HS-27A (cell line): ENCODE data around the gene ARRDC1.
"Not testable (repeated sequence)": the region's sequence is repeated elsewhere in the genome, so short reads cannot be mapped to it uniquely, and the experiment has no call there.

Experiments used
- DNase-seq: peaks from one replicate; pipeline ENCODE4 v3.0.0-alpha.2; 2012; ENCODE audit warnings: low read depth, missing footprints

Gene ARRDC1, protein sequence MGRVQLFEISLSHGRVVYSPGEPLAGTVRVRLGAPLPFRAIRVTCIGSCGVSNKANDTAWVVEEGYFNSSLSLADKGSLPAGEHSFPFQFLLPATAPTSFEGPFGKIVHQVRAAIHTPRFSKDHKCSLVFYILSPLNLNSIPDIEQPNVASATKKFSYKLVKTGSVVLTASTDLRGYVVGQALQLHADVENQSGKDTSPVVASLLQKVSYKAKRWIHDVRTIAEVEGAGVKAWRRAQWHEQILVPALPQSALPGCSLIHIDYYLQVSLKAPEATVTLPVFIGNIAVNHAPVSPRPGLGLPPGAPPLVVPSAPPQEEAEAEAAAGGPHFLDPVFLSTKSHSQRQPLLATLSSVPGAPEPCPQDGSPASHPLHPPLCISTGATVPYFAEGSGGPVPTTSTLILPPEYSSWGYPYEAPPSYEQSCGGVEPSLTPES

DNA sequence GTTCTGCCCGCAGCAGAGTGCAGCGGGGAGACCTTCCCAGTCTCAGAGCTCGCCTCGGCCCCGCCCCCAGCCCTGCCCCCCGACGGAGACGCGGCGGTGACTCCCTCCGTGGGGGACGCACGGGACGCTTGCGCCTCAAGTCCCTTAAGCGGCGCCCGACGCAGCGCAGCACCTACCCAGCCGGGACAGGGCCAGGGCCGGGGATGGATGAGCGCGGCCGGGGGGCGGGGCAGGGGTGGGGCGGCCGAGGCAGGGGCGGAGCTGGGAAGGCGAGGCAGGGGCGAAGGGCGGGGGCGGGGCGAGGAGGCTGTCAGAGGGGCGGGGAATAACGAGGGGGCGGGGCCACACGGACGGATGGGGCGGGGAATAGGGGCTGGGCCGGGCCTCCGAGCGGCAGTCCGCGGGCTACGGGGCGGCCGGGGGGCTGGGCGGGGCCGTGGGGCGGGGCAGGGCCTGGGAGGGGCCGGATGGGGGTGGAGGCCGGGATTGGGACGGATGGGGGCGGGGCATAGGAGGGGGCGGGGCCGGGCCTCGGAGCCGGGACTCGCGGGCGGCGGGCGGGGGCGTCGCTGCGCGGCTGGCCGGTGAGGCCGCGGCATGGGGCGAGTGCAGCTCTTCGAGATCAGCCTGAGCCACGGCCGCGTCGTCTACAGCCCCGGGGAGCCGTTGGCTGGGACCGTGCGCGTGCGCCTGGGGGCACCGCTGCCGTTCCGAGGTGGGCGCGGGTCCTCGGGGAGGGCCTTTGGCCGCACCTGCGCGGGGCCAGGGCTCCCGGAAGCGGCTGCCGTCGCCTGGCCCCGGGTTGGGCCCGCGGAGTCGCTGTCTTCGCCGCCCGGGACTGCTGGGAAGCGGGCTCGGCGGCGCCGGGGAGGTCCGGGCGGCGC lies at the start of gene ARRDC1:
Gene ARRDC1, plus strand, starts transcription at position 566 of the 884 bp plus-strand sequence. Its CDS starts 32 bp downstream, at position 598.
- peak; percentile 54 for DNase-seq

DNA sequence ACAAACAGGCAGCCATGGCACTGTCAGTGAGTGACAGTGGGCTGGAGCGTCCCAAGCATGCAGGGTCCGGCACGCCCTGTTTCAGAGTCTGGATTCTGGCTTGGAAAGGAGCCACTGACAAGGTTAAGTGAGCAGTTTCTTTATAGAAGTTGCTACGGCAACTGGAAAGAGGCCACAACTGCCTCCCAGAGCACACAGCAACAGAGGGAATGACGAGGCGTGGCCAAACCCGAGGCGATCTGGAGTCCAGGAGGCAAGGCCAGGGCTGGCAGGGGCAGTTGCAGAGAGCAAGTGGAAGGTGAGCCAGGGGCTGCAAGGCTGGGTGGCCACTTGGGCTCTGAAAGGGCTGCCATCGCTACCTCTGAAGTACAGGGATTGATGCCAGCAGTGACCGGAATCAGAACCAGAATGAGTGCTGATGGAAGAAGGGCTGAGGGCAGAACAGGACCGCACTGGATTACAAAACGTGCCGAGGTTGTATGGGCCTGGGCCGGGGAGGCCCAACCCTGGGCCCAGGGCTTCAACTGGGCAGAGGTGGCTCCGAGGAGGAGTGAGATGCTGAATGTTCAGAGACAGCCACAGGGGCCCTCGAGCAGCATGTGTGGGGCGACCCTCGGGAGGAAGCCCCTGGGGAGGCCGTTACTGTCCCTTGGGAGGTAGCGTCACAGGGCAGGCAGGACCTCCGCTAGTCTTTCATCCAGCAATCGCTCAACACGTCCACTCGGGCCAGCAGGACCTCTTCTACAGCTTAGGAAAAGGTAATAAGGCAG lies 49.2 kb upstream of the ARRDC1 start:
- no peak for DNase-seq

- no peak for DNase-seq
Observed at GRCh38 chr9:137558127-137558526, 47.4 kb upstream of the ARRDC1 start.

DNA sequence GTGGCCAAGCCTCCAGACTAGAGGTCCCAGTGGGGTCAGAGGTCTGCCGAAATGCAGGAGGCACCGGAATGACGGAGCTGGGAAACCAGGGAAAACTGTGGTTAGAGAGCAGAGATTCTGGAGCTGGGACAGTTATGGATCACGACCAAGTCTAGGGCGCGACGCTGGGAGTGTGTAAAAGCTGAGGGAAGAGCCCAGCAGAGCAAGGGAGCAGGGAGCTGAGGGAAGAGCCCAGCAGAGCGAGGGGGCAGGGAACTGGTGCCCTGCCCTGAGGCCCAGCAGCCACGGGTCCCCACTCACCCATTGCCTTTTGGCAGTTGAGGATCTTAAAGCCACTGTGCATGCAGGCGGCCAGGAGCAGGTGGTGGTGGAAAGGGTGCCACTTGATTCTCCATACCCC lies 41.4 kb upstream of the ARRDC1 start:
- DNase-seq, result no peak

DNA sequence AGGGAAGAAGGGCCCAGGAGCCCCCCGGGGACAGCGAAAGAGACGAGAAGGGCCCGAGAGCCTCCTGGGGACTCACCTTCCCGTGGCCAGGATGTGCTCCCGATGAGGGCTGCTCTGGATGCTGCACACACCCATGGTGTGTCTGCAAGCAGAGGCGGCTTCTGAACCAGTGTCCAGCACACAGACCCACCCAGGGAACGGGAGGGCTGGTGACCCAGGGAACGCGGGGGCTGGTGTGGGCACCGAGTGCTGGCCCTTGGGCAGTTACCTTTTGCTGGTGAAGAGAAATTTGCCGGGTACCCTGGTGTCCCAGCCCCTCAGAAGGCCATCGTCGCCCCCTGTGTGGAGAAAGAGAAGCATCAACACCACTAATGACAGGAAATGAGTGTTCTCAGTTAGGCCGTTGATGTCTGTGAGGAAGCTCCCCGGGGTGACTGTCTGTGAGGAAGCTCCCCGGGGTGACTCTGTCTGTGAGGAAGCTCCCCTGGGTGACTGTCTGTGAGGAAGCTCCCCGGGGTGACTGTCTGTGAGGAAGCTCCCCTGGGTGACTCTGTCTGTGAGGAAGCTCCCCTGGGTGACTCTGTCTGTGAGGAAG lies 40.6 kb upstream of the ARRDC1 start:
- no peak for DNase-seq

GRCh38 chr9:137568445-137568844 lies 37.0 kb upstream of the ARRDC1 start:
- DNase-seq, result not testable (repeated sequence)

- no peak for DNase-seq
Observed at GRCh38 chr9:137569609-137570203, 35.8 kb upstream of the ARRDC1 start.

DNA sequence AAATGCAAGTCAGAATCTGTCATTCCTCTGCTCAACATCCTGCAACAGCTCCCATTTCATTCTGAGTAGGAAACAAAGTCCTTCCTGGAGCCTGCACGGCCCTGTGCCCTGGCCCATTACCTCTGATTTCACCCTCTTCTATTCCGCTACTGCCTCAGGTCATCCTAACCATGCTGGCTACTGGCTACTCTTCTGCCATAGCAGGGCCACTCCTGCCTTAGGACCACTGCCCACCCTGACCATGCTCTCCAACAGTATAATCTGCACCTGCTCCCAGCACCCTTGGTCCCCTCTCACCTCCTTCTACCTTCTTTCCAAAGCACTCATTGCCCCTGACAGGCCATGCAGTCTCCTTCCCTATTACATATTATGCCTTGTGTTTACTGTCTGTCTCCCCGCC lies 34.9 kb upstream of the ARRDC1 start:
- no peak for DNase-seq

GRCh38 chr9:137574192-137574591 lies 31.3 kb upstream of the ARRDC1 start:
- no peak for DNase-seq

DNA sequence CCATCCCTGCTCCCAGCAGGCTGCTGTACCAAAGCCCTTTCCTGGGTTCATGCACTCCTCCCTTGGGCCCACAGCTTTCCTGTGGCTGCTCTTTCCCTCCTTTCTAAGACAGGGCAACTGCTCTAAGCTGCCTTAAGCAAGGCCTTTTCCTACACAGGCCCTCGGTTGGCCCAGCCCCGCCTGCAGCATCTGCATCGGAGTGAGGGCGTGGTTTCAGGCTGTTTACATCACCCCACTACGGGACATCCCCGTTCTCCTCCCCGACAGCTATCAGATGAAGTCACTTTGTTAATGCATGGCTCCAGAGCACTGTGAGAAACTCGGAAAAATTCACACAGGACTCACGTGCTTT lies 30.1 kb upstream of the ARRDC1 start:
- DNase-seq, result no peak

DNA sequence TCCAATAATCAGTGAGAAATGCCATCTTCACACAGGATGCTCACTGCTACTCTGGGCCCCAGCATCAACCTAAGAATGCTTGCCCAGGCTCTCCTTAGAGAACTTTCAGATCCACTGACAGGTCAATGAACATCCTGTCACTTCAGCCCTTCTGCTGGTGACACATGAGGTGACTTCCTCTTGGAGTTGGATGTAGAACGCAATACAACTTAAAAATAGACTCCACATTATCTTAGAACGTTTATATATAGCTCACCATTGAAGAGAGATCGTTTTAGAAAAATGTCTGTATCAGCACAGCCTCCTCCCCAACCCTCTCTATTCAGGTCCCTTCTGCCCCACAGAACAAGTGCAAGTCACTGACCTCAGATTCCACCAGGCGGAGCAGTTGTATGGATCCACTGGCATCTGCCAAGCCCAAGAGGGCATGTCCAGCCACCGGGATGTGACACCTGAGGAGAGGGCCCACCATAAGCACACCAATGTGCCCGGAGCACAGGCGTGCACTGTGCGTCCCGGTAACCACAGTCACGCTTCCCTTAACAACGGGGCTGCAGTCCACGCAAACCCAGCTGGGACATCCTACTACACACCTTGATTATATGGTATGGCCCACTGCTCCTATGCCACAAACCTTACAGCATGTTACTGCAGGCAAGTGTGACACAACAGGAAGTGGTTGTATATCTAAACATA lies 29.6 kb upstream of the ARRDC1 start:
- DNase-seq, result no peak

GRCh38 chr9:137578518-137579258 lies 26.8 kb upstream of the ARRDC1 start, which contains the start of gene DPH7:
Gene DPH7, minus strand, starts transcription at chr9:137578925. Its CDS starts 148 bp downstream, at chr9:137578777.
- DNase-seq, result peak; percentile 29

GRCh38 chr9:137579259-137579604 lies 26.3 kb upstream of the ARRDC1 start:
- DNase-seq, result no peak

DNA sequence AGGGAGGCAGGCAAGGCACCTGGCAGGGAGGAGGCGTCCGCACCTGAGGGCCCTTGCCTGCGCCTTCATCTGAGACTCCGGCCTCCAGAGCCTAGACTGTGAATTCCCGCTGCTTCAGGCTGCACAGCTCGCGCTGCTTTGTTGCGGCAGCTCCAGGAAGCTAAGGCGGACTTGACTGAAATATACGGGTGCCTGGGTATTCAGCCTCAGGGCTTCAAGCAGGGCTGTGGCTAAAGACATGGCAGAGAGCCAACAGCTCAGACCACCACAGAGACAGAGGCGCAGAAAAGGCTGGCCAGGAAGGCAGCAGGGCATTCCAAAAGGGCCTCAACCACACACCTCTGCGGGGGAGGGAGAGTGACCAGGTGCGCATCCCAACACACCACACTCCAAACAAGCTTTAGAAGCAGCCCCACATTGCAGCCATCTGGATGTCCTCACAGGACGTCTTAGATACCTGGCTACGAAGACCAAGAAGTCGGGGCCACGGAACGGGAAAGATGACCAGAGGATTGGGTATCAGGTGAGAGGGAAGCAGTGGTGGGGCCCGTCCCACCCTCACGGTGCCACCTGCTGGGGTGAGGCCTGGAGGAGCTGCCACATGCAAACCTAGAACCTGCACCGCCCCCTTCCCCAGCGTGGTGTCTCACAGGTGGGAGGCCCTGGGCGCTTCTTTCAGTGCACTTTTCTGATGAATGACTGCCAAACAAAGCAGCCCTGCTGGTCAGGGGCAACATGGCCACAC lies 25.1 kb upstream of the ARRDC1 start:
- DNase-seq, result no peak

GRCh38 chr9:137580954-137581322 lies 24.5 kb upstream of the ARRDC1 start:
- no peak for DNase-seq

DNA sequence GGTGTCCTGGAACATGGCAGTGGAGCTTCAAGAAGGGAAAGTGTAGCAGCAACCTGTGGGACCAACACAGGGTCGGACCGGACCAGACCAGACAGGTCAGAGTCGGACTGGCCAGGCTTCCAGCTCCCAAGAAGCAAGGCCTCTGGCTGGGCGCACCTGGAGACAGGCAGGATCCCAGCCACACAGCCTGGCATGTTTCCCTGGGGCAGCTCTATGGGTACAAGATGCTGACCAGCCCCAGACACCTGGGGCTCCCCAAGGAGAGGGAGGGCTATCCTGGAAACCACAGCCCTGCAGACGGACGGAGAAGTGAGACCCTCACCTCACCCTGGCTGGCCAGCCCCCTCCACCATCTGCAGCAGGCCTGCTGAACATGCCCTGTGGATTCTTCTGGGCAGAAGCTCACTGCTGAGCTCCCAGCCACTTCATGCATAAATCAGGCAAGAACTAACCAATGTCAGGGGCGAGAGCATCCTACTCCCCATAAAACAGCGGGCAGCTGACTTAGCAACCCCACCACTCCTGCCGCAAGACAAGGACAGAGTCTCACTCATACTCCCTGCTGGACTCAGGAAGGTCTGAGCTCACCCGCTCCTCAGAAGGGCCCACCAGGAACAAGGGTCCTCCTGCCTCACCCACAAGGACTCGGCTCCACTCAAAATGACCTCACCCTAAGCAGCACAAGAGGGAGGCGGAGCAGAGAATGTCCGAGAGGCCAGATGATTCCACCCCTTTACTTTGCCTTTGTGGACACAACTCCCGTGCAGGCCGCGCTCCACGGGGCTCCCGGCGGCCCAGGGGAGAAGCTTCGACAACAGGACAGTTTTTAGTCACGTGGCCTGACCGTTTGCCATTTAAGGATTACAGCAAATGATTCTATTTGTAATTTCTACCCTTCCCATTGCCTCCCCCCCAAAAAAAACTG lies 23.9 kb upstream of the ARRDC1 start:
- no peak for DNase-seq

DNA sequence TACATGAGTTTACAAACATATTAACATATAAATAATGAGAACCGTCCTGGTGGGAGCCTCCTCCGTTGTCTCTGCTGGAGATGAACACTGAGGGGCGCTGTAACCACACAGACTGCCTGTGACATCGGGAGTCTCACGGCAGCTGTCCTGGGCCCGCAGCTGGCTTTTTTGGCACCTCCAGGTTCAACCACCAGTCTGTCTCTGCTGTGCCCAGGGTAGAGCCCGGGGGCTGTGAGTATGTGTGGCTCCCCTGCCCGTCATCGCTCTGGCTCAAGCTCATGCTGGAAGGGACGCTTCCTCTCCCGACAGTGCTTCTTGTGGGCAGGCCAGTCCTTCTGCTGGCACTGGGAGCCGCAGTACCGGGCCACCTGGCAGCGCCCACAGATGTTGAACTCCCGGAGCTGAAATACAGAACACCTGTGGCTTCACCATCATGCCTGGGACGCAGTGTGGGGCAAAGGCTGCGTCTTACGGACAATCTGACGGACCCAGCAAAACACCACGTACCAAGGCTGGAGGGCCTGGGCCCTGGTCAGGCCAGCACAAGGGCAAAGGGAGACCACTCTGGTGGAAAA lies 23.1 kb upstream of the ARRDC1 start:
- no peak for DNase-seq

DNA sequence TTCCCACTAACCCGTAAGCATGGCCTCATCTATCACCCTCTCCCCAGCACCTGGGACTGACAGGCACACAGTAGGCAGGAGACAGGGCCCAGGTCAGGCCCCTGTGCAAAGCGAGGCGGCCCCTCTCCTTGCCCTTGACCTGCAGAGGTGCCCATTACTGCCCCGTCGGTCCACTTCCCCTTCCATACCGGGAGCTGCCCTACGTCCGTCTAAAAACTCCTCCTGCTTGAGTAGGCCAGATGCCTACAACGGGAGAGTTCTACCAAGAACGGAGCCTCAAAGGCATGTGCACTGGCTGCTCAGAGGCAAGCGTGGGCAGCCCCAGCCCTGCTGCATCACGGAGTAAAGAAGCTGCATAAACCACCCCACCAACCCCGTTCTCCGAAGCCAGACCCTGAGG lies 22.1 kb upstream of the ARRDC1 start:
- no peak for DNase-seq
